Tibial nerve (tissue), 4 donors: ENCODE data around the gene ERBB3. TPM values are rescaled to one million over a fixed set of nuclear protein-coding genes. Genes with fewer than 3 reads are reported as not detected.
A peak's percentile ranks its signal among the peaks of the same experiment; 100 is the strongest.

ENCODE experiments used
- DNase-seq, 2 donors: peaks; one replicate each; pipeline ENCODE4 v3.0.0-alpha.2; 2019; ENCODE audit warnings: low spot score in 2 of 2
- H3K27ac ChIP-seq, 4 donors: fragments of 200-600 bp; sonication (generic) in 3 of 4; one replicate each; pipeline ENCODE4 v1.5.1; 2017 to 2019; ENCODE audit warnings: mild to moderate bottlenecking in 1 of 4
- H3K27me3 ChIP-seq, 2 donors: fragments of 200-600 bp; sonication (generic) in 1 of 2; one replicate each; pipeline versions ENCODE4 v1.5.1 to v1.6.0; 2017 to 2019
- H3K36me3 ChIP-seq, 3 donors: fragments of 200-600 bp; sonication (generic); one replicate each; pipeline ENCODE4 v1.5.1; 2018 to 2019
- H3K4me1 ChIP-seq, 4 donors: fragments of 200-600 bp; sonication (generic) in 3 of 4; one replicate each; pipeline ENCODE4 v1.5.1; 2017 to 2019
- H3K4me3 ChIP-seq, 4 donors: fragments of 200-600 bp; sonication (generic) in 3 of 4; one replicate each; pipeline ENCODE4 v1.5.1; 2017 to 2019; ENCODE audit warnings: mild to moderate bottlenecking in 1 of 4, moderate library complexity in 1 of 4
- H3K9me3 ChIP-seq, 4 donors: fragments of 200-600 bp; sonication (generic) in 3 of 4; one replicate each; pipeline ENCODE4 v1.5.1; 2017 to 2019
- EP300 ChIP-seq, 2 donors: sonication (generic); formaldehyde crosslinking; IDR thresholded peaks; one replicate each; pipeline ENCODE4 v1.6.1; 2017; ENCODE audit warnings: antibody characterized with exemption in 2 of 2, mild to moderate bottlenecking in 1 of 2
- POLR2A ChIP-seq, 2 donors: fragments of 450-650 bp; IDR thresholded peaks; one replicate each; pipeline ENCODE4 v1.6.1; 2017; ENCODE audit warnings: antibody characterized with exemption in 2 of 2, mild to moderate bottlenecking in 2 of 2, moderate library complexity in 2 of 2
- WGBS, 2 donors: methylation state at CpG; one replicate each; pipeline ENCODE4 v1.1.5; 2018; 5-methylcytosine and 5-hydroxymethylcytosine counted together
- total RNA-seq, 4 donors: library from RNA; depleted of rRNA; stranded (reverse); fragments of >200 nt; gene quantifications; one replicate each; pipeline ENCODE4 v1.1.0, GENCODE V29; 2016
- TF ChIP-seq, protein P1 (sequence below), 5 experiments: fragments of 200-600 bp in 3 of 5; fragments of 450-650 bp in 2 of 5; sonication (generic) in 3 of 5; IDR thresholded peaks; one replicate each; pipeline ENCODE4 v1.5.1; 2016 to 2019; ENCODE audit warnings: antibody characterized with exemption in 5 of 5, mild to moderate bottlenecking in 3 of 5, moderate library complexity in 2 of 5

Gene ERBB3
- total RNA-seq, 4 donors from 2014 or later = 90.6 to 165 (median 99.8) TPM

DNA sequence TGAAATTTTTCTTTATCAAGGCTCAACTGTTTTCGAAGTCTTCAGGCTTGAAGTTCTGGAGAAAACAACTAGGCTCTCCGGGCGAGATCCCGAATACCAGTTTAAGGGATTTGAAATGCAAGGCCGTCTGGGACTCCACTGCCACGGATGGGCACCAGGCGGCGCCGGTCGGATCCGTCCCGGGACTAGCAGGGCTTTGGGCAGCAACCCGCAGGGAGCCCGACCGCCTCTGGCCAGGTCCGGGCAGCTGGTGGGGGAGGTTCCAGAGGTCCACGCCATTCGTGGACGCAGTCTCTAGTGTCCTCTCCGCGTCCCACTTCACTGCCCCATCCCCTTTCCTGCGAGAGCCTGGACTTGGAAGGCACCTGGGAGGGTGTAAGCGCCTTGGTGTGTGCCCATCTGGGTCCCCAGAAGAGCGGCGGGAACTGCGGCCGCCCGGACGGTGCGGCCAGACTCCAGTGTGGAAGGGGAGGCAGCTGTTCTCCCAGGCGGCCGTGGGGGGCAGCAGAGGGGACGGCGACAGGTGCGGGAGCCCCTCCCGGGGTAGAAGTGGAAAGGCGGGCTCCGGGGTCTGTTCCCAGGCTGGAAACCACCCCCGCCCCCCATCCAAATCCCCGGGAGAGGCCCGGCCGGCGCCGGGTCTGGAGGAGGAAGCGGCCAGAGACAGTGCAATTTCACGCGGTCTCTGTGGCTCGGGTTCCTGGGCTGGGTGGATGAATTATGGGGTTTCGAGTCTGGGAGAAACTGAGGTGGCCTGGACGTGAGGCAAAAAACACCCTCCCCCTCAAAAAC is 838 bp upstream of the ERBB3 start:
- peak overlapping the region; percentile 43 to 95 (median 93) for H3K27ac ChIP-seq
- WGBS, 2 donors = 2% methylated on average over 26 to 44 of the region's 50 CpGs
- H3K36me3 ChIP-seq = no peaks in the 10 kb centered on the region
- H3K4me1 ChIP-seq = peaks cover 0 to 26% (median 10%) of the 10 kb centered on the region in 4 donors
- no peaks in the 10 kb centered on the region for H3K27me3 ChIP-seq
- H3K4me3 ChIP-seq = peak overlapping the region; percentile 62 to 70 (median 66)
- DNase-seq = peak; percentile 72 to 73
- peak; percentile 10 to 78 for TF ChIP-seq EP300 (IDR thresholded peaks at IDR 0.05)
- TF ChIP-seq POLR2A (IDR thresholded peaks at IDR 0.05) = no peak
- TF ChIP-seq, protein P1, sequence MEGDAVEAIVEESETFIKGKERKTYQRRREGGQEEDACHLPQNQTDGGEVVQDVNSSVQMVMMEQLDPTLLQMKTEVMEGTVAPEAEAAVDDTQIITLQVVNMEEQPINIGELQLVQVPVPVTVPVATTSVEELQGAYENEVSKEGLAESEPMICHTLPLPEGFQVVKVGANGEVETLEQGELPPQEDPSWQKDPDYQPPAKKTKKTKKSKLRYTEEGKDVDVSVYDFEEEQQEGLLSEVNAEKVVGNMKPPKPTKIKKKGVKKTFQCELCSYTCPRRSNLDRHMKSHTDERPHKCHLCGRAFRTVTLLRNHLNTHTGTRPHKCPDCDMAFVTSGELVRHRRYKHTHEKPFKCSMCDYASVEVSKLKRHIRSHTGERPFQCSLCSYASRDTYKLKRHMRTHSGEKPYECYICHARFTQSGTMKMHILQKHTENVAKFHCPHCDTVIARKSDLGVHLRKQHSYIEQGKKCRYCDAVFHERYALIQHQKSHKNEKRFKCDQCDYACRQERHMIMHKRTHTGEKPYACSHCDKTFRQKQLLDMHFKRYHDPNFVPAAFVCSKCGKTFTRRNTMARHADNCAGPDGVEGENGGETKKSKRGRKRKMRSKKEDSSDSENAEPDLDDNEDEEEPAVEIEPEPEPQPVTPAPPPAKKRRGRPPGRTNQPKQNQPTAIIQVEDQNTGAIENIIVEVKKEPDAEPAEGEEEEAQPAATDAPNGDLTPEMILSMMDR (IDR thresholded peaks at IDR 0.05) = peak; percentile 46 to 87 (median 80)
- H3K9me3 ChIP-seq = no peaks in the 10 kb centered on the region

DNA sequence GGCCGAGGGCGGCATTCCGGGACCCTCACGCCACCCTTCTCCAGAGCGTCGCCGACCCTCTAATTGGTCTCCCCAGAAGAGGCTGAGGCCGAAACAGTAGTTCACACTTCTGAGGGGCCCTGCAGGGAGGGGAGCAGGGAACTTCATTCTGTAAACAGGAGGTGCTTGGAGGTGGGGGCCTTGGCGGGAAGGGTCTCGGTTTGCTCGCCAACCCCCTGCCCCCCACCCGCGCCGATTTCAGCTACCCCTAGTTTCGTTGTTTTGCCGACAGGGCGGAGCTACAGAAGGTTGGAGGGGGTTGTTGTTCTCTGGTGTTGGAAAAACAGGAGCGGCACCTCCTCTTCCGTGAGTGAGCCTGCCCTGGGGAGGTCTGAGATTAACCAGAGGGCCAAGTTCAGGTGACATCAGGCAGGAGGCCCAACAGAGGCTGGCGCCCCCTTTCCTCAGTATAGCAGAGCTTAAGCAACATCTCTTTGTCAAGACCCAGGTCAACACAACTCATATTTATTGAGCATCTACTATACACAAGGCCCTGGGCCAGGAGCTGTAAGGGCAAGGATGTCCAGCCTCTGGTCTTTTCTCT is 682 bp downstream of the ERBB3 start:
- Histone ChIP-seq H3K4me1 (peaks cover 0 to 39% (median 16%) of the 10 kb centered on the region in 4 donors), H3K36me3 (no peaks in the 10 kb centered on the region), H3K9me3 (no peaks in the 10 kb centered on the region), H3K27me3 (no peaks in the 10 kb centered on the region), H3K4me3 (peak overlapping the region; percentile 62 to 70 (median 66)), H3K27ac (peak overlapping the region; percentile 43 to 95 (median 93))
- TF ChIP-seq POLR2A (IDR thresholded peaks at IDR 0.05) (no peak), EP300 (IDR thresholded peaks at IDR 0.05) (no peak)
- TF ChIP-seq, protein P1 (IDR thresholded peaks at IDR 0.05) = no peak
- WGBS, 2 donors = 16 to 23% methylated on average over 14 of the region's 20 CpGs
- DNase-seq = no peak

DNA sequence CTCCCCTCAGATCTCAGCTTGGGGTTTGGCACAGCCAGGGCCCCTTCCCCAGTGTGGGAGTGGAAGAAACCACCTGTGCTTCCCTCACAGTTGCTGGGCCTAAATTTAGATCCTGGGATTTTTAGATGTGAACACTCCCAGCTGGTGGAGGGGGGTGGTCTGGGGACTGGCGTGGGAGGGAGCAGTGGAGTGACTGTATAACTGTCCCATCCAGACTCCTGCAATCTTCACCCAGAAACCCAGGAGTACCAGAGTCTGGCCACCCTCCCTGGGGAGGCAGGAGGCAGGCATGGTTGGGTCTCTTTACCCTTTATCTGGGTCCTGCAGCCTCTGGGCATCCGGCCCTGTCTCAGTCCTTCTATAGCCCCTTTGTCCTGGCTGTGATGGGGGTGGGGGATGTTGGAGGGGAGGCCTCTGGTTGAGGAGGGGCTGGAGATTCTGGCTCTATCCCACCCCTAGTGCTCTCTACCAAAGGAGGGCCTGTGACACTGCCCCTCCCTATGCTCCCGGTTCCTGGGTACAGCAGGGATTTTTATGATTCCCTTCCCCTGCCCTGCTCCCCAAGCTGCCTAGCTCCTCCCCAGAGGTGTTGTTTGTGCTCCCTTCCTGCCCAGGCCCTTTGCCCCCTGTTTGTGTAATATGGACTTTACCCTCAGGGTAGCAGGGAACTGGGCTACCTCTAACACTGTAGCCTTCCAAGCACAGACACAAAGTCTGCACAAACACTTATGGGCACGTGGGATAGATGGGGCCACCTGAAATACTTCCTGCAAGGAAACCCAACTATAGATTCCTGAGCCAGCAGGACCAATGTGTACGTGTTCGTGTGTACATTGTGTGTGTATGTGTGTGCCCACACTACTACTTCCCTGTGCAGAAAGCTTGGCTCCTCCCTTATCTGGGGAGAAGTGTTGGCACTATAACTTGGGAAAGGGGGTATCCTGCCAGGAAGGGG is 1.7 kb downstream of the ERBB3 start:
- H3K27me3 ChIP-seq = no peaks in the 10 kb centered on the region
- H3K4me1 ChIP-seq = peaks cover 0 to 47% (median 18%) of the 10 kb centered on the region in 4 donors
- no peak for DNase-seq
- peak overlapping the region; percentile 62 to 70 (median 66) for H3K4me3 ChIP-seq
- TF ChIP-seq EP300 (IDR thresholded peaks at IDR 0.05) = peak in 1 of 2 donors; percentile 44
- TF ChIP-seq POLR2A (IDR thresholded peaks at IDR 0.05) = peak in 1 of 2 donors; percentile 20
- TF ChIP-seq, protein P1 (IDR thresholded peaks at IDR 0.05) = no peak
- no peaks in the 10 kb centered on the region for H3K36me3 ChIP-seq
- WGBS, 2 donors = 33 to 37% methylated on average over 6 of the region's 6 CpGs
- H3K9me3 ChIP-seq = no peaks in the 10 kb centered on the region
- H3K27ac ChIP-seq = peak overlapping the region; percentile 43 to 95 (median 93)

DNA sequence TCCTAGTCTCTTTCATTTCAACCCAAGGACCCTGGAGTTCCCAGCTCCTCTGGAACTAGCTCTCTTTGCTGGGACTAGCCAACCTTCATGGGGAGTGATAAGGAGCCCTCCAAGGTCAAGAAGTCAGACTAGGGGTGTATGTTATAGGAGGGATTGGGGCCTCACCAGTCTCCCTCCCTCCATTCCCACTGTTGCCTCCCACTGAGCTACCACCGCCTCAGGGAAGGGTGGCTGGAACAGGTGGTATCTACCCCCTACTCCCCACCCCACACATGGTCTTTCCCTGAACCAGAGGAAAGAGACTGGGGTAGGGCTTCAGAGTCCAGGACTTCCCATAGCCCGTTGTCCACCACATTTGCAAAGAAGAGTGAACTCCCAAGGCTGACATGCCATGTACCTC is 2.4 kb downstream of the ERBB3 start:
- Histone ChIP-seq H3K4me1 (peaks cover 0 to 54% (median 19%) of the 10 kb centered on the region in 4 donors), H3K9me3 (no peaks in the 10 kb centered on the region), H3K4me3 (peak overlapping the region in 2 of 4 donors; percentile 62 to 64), H3K36me3 (no peaks in the 10 kb centered on the region), H3K27ac (peak overlapping the region; percentile 43 to 95 (median 93)), H3K27me3 (no peaks in the 10 kb centered on the region)
- 49 to 59% methylated on average over 2 of the region's 2 CpGs for WGBS, 2 donors
- TF ChIP-seq EP300 (IDR thresholded peaks at IDR 0.05) (no peak), POLR2A (IDR thresholded peaks at IDR 0.05) (no peak)
- TF ChIP-seq, protein P1 (IDR thresholded peaks at IDR 0.05) = no peak
- no peak for DNase-seq
